ENCODE data around the gene JMJD8.

JMJD8 gene, protein sequence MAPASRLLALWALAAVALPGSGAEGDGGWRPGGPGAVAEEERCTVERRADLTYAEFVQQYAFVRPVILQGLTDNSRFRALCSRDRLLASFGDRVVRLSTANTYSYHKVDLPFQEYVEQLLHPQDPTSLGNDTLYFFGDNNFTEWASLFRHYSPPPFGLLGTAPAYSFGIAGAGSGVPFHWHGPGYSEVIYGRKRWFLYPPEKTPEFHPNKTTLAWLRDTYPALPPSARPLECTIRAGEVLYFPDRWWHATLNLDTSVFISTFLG

DNA sequence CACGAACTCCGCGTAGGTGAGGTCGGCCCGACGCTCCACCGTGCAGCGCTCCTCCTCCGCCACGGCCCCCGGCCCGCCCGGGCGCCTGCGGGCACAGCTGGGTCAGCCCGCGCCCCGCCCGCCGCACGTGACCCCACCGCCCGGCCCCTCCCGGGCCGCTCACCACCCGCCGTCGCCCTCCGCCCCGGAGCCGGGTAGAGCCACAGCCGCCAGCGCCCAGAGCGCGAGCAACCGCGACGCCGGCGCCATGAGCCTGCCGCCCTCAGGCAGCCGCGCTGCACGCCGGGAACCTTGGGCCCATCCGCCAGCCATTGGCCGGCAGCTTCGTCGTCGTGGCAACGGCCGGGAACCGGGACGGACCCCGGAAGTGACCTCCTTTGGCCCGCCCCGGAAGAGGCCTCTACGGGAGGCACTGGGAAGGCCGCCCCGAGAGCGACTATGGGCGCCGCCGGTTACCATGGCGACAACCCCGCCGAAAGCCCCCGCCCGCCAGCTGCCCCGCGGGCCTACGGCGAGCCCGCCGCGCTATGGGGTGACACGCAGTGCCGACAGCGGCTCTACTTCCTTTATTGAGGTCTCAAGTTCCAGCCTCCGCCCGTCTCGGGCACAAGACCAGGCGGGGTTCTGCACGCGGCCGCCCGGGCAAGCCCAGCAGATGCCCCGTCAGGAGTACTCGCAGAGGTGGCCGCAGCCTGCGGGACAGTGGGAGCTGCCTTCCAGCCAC is at the start of gene JMJD8:
Gene JMJD8, minus strand, starts transcription at position 264 of the 724 bp plus-strand sequence. Its CDS starts 15 bp downstream, at position 249.
- peak; percentile 93 to 95 for DNase-seq

DNA sequence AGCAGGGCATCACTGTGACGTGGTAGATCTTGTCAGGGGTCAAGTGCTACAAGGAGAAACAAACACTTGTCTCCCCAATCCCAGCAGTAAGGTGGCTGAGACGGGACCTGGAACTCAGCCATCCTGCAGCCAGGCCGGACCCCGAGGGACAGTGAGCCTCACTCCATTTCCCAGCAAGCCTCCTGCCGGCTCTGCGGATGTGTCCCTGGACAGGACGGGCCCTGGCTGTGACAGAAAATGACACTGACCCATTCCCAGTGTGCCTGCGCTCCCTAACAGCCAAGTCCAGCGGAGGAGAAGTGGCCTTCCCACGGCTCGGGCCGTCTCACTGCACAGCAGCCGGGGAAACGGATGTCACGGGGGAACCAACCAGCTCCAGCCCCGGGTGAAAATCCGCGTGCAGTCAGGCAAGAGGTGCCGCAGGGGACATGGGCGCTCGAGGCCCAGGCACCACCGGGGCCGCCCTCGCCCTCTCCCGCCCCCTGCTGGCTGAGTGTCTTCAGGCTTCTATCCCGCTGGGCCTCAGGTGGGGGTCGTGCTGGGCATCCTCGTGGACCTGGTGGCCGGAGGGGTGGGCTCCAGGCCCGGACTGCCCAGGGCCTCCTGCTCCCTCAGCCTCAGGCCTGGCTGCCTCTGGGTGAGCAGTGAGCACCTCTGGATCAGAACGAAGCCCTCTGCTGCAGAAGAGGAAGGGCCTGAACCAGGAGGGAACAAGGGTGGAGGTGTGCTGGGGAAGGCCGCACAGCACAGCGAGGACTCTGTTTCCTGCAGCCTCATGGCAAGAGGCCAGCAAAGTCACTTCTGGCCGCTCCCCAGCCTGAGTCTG is 49.5 kb upstream of the JMJD8 start:
- no peak for DNase-seq

DNA sequence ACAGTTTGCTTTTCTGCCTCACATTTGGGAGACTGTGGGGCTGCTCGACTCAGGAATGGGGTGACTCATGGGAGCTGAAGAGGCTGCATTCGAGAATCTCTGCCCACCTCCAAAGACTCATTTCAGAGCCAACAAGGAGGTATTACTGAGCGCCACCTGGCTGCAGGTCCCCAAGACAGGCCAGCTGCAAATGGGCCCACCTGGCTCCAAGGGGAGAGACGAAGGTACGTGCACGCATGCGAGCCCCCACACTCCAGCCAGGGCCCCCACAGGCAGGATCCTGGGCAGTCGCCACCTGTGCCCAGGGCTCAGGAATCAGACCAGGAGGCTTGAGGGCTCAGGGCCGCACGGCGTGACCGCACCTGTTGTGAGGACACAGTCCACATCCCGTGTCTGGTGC is 48.8 kb upstream of the JMJD8 start:
- DNase-seq, result no peak

DNA sequence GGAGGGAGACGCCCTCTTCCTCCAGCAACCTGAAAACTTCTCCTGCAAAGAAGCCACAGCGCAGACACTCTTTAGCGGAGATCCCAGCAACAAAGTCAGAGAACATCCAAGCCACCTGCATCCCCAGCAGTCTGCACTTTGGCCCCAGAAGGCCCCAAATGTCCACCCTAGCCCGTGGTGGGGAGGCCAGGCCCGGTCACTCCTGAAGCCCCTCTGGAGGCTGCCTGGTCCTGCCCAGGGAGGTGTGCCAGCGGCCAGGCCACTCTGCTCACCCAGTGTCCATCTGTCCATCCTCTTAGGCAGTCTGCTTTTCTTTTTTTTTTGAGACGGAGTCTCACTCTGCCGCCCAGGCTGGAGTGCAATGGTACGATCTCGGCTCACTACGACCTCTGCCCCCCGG is 48.2 kb upstream of the JMJD8 start:
- no peak for DNase-seq

DNA sequence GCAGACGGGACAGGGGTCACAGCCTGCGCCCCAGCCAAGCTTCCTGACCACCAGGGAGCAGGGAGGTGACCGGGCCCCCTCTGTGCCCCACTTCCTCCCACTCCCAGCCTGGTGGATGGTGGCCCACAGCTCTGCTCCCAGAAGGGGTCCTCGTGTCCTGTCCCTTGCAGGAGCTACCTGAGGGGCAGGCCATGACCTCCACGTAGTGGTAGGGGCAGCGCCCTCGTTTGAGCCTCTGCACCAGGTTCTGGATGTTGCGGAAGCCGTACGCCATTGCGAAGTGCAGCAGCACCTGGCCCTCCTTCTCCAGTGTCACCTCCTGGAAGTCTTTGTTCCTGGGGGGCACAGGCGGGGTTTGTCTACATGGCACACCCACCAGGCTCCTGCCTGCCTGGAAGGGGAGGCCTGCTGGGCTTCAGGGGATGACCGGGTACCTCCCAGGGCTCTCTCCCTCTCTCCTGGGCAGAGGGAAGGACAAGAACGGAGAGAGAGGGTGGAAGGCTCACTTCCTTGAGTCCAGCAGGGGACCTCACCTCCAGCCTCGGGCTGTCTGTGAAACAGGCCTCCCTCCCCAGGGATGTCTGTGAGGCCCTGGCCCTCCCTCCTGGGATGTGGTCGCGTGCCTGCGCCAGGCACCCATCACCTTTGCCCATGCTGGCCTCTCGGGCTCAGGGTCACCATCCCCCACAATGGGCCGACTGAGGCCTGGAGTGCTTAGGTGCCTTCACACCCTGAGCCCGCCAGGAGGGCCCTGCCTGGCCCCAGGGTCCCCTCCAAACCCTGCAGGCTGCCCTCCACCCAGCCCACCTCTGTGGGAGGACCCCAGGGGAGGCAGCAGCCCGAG is 46.8 kb upstream of the JMJD8 start:
- no peak for DNase-seq

DNA sequence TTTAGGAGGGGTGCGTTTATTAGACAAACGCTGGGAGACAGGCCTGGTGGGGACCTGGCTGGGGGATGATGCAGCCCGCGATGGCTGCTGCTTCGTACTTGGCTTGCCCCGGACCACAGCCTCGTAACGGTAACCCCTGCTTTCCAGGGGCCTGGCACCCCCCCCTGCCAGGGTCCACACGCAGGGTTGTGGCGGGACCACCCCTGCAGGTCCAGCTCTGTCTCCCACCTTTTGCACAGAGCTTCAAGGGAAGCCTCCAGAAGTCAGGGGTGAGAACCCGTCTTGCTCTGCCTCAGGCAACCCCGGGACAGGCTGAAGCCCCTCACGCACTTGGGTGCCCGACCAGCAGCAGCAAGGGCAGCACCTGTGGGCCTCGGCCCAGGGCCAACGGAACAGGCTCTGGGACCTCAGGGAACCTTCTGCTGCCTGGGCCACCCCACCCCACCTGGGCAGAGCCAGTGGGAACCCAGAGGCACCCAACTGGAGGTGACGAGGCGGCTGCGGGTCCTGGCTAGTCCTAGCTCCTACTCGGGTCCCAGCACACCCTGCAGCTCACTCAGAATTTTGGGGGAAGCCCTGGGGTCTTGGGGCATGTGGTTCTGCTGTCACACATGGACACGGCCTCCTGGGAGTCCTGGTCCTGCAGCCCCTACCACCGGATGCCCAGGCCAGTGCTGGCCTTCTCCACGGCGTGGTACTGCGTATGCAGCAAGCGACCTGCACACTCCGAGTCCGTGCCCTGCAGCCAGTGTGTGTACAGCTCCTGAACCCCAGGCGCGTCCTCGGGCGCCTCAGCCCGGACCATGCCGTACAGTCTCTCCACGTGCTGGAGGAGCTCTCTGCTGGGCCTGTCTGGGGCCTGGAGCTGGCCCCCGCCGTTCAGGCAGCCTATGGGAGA is 45.9 kb upstream of the JMJD8 start:
- DNase-seq, result no peak

DNA sequence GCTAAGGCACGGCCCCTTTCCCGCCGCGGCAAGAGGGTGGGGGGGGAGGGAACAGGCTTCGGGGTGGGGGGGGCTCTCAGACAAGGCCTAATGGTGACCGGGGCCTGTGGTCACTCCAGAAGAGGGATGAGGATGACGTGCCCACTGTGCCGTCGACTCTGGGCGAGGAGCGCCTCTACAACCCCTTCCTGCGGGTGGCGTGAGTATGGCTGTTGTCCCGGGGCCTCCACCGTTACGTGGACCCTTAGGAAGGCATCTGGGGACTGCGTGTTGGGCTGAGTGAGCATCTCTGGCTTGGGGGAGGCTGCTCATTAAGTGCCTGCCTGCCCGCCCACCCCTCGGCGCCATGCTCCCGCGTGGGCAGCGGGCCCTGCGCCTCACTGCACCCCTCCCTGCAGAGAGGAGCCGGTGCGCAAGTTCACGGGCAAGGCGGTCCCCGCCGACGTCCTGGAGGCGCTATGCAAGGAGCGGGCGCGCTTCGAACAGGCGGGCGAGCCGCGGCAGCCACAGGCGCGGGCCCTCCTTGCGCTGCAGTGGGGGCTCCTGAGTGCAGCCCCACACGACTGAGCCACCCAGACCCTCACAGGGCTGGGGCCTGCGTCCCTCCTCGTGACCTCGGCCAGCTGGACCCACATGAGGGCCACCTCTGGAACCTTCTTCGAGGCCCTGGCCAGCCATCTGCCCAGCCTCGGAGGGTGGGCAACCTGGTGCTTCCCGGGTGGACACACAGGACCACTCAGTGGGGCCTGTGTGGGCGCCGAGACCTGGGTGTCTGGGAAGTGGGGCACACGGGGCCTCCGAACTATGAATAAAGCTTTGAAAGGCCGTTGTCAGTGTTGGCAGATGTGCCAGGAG is 45.0 kb upstream of the JMJD8 start:
- no peak for DNase-seq

DNA sequence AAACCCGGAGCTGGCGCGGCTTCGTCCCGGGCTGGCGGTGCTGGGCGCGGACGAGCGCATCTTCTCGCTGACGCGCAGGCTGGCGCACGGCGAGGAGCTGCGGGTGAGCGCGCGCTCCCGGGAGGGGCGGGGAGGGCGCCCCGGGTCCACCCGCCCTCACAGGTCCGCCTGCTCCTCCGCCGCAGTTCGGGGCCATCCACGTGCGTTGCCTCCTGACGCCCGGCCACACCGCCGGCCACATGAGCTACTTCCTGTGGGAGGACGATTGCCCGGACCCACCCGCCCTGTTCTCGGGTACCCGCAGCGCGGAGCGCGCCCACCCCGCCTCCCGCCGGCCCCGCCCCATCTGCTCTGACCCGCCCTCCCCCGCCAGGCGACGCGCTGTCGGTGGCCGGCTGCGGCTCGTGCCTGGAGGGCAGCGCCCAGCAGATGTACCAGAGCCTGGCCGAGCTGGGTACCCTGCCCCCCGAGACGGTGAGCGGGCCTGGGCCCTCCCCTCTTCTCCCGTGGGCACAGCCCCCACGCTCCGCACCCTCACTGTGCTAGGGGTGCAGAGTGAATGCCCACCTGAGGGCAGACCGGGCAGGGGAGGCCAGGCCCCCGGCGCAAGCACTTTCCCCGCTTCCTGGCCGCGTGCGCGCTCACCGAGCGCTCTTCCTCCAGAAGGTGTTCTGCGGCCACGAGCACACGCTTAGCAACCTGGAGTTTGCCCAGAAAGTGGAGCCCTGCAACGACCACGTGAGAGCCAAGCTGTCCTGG is 44.2 kb upstream of the JMJD8 start:
- DNase-seq, result peak; percentile 34 to 35

DNA sequence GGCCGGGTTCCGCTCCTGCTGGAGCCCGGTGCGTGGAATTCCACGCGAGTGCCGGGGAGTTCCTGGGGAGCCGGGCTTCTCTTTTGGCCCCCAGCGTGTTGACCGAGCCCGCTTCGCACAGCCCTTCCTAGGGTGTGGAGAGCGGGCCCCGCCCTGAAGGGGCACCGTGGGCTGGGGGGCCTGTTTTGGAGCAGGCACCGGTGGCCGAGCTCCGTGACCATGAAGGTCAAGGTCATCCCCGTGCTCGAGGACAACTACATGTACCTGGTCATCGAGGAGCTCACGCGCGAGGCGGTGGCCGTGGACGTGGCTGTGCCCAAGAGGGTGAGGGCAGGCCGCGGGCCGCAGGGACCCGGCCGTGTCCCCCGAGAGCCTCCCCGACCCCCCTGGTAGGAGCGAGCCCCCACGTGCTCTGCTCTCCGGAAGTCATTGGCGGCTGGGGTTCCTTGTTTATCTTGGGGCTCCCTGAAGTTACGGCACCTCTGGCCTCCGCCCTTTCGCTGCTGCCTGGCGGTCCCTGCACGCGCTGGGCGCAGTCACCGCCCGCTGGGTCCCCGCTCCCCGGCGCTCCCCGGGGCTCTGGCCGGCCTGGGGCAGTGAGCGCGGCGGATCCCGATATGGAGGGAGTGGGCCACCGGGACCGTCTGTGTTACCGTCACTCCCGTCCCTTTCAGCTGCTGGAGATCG is 43.3 kb upstream of the JMJD8 start:
- no peak for DNase-seq

DNA sequence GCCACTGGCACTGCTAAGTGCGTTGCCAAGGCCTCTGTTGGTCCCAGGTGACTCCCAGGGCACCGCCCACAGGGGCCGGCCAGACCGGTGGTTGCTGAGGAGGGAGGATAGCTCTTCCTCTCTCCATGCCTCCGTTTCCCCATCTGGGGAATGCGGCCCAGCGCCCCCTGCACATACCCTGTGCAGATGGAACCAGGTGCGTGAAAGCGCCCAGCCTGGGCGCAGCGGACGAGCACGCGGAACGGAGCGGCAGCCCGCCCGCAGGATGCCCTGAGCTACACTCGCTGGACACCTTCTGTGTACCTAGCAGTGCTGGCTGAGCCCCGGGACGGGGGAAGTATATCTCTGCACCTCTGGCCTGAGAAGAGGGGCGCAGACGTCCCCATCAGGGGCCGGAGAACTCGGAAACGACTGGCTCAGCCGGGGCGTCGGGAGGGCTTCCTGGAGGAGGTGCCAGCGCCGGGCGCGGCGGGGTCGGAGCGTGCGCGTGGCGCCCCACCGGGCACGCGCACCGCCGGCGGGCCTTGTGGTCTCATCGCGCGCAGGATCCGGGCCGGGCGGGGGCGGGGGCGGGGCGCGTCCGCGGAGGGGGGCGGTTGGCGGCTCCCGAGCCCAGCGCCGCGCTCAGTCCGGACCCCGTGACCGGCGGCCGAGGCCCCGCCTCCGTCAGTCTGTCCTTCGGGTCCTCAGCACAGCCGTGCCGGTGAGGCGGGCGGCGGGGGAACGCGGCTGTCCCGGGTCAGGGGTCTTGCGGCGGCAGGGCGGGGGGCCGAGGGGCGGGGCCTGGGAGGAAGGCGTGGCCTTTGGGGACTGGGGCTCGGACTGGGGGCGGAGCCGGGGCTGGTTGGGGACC is 42.5 kb upstream of the JMJD8 start, which contains the start of the genes CCDC78 and HAGHL:
Gene CCDC78, minus strand, starts transcription at position 6 of the 853 bp plus-strand sequence. CDS start 76 bp downstream, outside the sequence.
Gene HAGHL, plus strand, starts transcription at position 669 of the 853 bp plus-strand sequence. CDS start 404 bp downstream, outside the sequence.
- peak; percentile 39 for DNase-seq

DNA sequence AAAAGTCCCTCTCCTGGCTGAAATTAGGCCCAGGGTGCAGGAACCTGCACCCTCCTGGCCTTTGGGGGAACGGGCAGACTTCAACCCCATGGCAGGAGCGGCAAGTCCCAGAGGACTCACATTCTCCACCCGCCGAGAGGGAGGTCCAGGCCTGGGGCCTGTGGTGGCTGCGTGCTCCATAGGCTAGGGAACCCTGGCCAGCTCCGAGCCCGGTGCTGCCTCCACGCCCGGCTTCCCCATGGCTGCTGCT is 42.0 kb upstream of the JMJD8 start:
- DNase-seq, result no peak

DNA sequence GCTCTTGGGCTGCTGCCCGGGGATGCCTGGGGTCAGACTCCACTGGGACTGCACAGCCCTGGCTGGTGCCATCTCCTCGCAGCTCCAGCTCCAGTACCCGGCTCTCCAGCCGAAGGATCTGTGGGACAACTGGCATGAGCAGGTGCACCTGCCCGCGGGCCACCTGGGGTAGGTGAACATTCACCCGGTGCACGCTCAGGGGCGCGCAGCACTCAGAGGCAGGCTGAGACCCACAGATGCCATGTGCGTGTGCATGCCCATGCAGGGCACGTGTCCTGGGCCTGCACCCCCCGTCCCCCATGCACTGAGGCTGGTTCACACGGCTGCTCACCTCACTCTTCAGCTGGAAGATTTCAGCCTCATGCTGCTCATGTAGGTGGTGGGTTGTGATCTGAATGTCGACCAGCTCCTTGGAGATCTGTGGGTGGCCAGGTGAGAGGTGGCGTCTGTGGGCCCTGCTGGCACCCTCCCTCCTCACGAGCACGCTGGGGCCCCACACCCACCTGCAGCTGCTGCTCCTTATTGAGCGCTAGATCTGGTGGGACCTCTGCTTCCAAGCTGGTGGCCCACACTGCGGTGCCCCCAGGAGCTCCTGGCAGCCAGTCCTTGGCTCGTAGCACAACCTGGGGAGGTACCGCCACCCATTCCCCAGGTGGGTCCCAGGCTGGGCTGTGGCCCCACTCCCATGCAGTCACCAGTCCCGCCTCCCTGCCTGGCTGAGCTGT is 41.5 kb upstream of the JMJD8 start:
- no peak for DNase-seq

DNA sequence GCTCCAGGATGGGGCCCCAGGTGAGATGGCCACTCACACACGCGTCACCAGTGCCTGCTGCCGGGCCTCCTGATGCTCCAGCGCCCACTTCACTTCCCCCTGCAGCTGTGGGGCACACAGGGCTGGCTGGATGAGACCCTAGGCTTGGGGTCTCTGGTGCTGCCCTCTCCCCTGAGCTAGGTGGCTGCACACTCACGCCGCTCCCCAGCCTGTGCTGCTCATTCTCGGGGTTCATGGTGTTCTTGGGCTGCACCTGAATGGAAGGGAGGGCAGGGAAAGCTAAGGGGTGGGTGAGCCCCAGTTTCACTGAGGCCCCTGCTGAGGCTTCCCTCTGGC is 40.9 kb upstream of the JMJD8 start:
- DNase-seq, result no peak

DNA sequence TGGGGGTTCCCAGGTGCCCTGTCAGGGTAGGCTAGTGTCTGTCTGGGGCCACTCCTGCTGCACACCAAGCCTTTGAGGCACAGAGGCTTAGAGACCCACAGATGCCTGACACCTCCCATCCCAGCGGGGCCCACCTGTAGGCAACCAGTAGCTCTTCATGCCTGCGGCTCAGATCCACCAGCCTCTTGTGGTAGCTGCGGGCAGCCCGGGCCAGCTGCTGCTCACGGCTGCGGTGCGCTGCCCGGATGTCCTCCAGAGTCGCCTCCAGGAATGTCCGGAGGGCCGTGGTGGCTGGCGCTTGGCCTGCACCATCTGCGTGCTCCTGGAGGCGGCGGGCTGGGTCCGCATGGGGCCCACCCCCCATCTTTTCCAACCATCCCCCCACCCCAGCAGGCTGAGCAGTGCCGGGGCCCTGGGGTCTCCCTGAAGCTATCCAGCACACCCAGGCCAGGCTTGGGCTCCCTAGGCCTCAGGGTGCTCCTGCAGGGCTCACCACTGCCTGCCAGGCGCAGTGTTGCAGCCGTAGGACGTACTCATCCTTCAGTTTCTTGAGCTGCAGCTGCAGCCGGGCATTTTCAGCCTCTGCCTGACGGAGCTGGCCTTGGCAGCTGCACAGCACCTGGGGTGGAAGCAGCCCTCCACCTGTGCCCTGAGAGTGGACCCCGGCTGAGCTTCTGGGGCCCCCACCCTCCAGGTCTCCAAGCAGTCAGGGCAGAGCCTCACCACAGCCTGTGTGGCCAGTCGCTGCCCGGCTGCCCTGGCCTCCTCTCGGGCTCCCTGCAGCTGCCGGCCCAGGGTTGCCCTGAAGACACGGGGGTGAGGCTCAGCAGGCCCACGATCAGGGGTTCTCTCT is 40.3 kb upstream of the JMJD8 start:
- DNase-seq, result no peak

DNA sequence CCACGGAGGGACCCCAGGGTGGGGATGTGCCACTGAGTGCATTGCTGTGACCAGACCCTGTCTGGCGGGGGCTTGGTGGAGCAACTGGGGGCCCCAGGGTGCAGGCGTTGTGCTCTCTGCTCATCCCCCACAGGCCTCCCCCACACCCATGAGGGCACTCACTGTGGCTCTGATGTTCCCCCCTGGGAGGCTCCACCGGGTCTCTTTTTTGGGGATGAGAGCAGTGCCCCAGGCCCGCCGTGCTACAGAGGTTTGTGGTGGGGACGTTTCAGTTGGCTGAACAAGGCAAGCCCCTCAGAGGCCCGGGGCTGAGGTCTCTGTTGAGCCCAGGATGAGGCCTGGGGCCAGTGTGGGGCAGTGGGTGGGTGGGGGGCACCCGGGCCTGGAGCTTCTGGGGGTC is 39.6 kb upstream of the JMJD8 start:
- DNase-seq, result no peak

DNA sequence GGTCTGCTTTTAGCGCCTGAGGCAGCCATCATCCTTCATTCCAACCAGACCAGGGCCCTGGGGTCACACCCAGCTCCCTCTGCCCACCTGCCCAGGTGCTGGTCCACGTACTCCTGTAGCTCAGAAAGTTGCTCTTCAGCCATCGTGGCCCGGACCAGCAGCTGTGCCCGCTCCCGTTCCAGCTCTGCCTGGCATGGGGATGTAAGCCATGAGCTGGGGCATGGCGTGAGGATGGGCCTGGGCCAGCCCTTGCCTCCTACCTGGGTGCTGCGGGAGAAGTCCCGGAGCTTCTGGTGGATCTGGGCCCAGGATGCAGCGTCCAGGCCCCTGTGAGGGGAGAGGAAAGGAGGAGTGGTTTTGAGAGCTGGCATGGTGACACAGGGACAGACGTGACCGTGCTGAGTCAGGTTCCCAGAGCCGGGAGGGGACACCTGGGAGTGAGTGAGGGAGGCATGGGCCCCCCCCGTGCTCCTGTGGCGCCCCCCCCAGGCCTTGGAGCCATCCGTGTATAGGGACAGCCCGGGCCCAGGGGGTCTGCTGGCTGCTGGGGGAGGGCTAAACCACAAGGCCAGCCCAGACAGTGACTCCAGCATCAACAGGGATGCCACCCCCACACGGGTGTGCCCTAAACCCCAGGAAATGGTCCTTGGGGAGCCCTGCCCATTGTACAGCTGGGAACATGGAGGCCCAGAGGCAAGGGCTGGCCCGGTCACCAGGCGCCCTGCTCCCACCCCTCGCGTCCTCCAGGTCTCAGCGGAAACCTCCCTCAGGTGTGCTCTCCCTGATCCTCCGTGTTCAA is 38.9 kb upstream of the JMJD8 start:
- DNase-seq, result no peak

All from activated CD4-positive, alpha-beta T cell treated with anti-CD3 and anti-CD28 coated beads, Interleukin-2, amount 50 U/mL, for 4 hours (primary cell).